ENCODE data around the gene EAPP.
"Not testable (repeated sequence)": the region's sequence is repeated elsewhere in the genome, so short reads cannot be mapped to it uniquely, and the experiment has no call there.

DNA sequence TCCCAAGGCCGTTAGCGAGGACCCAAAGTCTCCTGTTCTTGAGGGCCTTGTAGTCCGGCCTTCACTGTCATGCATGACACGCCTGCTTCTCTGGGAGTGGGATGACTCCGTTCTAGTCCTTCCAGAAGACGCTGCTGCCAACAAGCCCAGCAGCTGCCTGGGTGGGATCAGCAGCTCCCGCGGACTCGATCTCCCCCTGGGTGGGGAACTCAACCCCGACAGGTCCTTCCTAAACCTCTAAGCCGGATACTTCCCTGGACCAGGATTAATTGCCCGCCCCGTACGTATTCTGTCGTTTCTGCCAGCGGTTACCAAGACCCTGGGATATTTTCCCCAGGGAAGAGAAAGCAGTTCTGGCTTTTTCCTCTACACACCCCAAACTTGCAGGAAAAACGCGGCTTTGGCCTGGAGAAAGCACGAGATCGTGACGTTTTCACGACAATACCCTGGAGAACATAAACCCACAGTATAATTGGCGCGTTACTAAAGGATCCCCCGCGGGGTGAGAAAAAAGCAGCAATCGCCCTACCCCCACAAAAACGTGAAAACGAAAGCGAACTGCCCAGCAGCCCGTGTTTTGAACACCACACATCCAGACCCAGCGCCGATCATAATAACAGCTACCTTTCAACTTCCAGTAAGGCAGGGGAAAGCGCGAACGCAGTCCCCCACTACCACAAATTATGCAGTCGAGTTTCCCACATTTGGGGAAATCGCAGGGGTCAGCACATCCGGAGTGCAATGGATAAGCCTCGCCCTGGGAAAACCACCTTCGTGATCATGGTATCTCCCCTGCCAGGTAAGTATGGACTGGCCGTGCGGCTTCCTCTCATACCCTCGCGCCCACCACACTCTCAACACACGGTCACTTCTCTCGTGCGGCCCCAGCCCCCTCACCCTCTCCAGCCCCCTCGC, 16.3 kb upstream of the EAPP start:
- TF ChIP-seq, protein P1, sequence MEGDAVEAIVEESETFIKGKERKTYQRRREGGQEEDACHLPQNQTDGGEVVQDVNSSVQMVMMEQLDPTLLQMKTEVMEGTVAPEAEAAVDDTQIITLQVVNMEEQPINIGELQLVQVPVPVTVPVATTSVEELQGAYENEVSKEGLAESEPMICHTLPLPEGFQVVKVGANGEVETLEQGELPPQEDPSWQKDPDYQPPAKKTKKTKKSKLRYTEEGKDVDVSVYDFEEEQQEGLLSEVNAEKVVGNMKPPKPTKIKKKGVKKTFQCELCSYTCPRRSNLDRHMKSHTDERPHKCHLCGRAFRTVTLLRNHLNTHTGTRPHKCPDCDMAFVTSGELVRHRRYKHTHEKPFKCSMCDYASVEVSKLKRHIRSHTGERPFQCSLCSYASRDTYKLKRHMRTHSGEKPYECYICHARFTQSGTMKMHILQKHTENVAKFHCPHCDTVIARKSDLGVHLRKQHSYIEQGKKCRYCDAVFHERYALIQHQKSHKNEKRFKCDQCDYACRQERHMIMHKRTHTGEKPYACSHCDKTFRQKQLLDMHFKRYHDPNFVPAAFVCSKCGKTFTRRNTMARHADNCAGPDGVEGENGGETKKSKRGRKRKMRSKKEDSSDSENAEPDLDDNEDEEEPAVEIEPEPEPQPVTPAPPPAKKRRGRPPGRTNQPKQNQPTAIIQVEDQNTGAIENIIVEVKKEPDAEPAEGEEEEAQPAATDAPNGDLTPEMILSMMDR (conservative IDR thresholded peaks at IDR 0.05; ENCODE audit: low read depth, low read length): not testable (repeated sequence)
- TF ChIP-seq POLR2A (IDR thresholded peaks at IDR 0.05; ENCODE audit: low read depth, low read length); BHLHE40 (IDR thresholded peaks at IDR 0.05; ENCODE audit: low read depth, low read length); MXI1 (IDR thresholded peaks at IDR 0.05; ENCODE audit: borderline replicate concordance, low read depth, low read length): not testable (repeated sequence)
- TF ChIP-seq, protein P2, sequence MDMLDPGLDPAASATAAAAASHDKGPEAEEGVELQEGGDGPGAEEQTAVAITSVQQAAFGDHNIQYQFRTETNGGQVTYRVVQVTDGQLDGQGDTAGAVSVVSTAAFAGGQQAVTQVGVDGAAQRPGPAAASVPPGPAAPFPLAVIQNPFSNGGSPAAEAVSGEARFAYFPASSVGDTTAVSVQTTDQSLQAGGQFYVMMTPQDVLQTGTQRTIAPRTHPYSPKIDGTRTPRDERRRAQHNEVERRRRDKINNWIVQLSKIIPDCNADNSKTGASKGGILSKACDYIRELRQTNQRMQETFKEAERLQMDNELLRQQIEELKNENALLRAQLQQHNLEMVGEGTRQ (IDR thresholded peaks at IDR 0.05; ENCODE audit: low read depth, low read length): not testable (repeated sequence)

Measured in IMR-90 (cell line).